GM12873 (cell line): ENCODE results near the gene ITSN2.

Source experiments
- CTCF ChIP-seq: IDR thresholded peaks from 2 replicates; pipeline ENCODE4 v1.5.1; 2012; ENCODE audit warnings: low read depth, mild to moderate bottlenecking, moderate library complexity, low read length, control low read depth; ENCODE audit not compliant: insufficient read depth; ENCODE audit errors: missing control alignments

The ITSN2 gene

GRCh38 chr2:24182507-24182906 is 177.8 kb downstream of the ITSN2 start:
- no peak for TF ChIP-seq CTCF

GRCh38 chr2:24181849-24182248 is 178.5 kb downstream of the ITSN2 start:
- no peak for TF ChIP-seq CTCF

GRCh38 chr2:24179683-24180082 is 180.7 kb downstream of the ITSN2 start:
- TF ChIP-seq CTCF = no peak

GRCh38 chr2:24176326-24176725 is 184.0 kb downstream of the ITSN2 start:
- TF ChIP-seq CTCF = no peak

- no peak for TF ChIP-seq CTCF
Measured at GRCh38 chr2:24175631-24176187, 184.6 kb downstream of the ITSN2 start.

- TF ChIP-seq CTCF = no peak
Measured at GRCh38 chr2:24174851-24175277, 185.5 kb downstream of the ITSN2 start, which contains the start of gene FAM228A. TSS of gene FAM228A (plus strand) at chr2:24175053. CDS start at chr2:24175481, 428 bp downstream.

- TF ChIP-seq CTCF = no peak
Measured at GRCh38 chr2:24169023-24169422, 191.3 kb downstream of the ITSN2 start.

GRCh38 chr2:24164416-24164973 is 195.8 kb downstream of the ITSN2 start:
- peak; percentile 87 for TF ChIP-seq CTCF
